NCI-H82 (cell line): ENCODE results near the gene CARS2.
"Not testable (repeated sequence)": the region's sequence is repeated elsewhere in the genome, so short reads cannot be mapped to it uniquely, and the experiment has no call there.

ENCODE experiments used
- DNase-seq: peaks from one replicate; lab custom pipeline; 2025; lab: John Stamatoyannopoulos, UW

Gene CARS2

GRCh38 chr13:110637275-110637674, 68.6 kb downstream of the CARS2 start:
- DNase-seq = no peak

GRCh38 chr13:110636701-110637201, 69.2 kb downstream of the CARS2 start:
- DNase-seq = no peak

GRCh38 chr13:110636053-110636475, 69.9 kb downstream of the CARS2 start:
- DNase-seq = no peak

GRCh38 chr13:110635405-110636002, 70.4 kb downstream of the CARS2 start:
- DNase-seq = no peak

- no peak for DNase-seq
These were observed 71.4 kb downstream of the CARS2 start for GRCh38 chr13:110634558-110634957.

GRCh38 chr13:110633776-110634175, 72.1 kb downstream of the CARS2 start:
- DNase-seq = no peak

DNA sequence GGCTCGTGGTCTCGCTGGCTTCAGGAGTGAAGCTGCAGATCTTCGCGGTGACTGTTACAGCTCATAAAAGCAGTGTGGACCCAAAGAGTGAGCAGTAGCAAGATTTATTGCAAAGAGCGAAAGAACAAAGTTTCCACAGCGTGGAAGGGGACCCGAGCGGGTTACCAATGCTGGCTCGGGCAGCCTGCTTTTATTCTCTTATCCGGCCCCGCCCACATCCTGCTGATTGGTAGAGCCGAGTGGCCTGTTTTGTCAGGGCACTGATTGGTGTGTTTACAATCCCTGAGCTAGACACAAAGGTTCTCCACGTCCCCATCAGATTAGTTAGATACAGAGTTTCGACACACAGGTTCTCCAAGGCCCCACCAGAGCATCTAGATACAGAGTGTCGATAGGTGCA, 73.7 kb downstream of the CARS2 start:
- not testable (repeated sequence) for DNase-seq

GRCh38 chr13:110630566-110631119, 75.3 kb downstream of the CARS2 start:
- no peak for DNase-seq

DNA sequence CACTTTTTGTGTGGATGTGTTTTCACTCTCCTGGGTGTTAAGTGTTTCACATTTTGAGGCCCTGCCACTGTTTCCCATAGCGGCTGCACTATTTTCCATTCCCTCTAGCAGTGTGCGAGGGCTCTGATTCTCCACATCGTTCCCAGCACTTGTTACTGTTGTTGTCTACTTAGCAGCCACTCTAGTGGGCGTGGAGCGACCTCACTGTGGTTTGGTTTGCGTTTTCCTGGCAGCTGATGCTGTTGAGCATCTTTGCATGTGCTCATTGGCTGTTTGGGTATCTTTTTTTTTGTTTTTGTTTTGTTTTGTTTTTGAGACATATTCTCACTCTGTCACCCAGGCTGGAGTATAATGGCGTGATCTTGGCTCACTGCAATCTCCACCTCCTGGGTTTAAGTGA, 76.2 kb downstream of the CARS2 start:
- no peak for DNase-seq

GRCh38 chr13:110628952-110629701, 76.8 kb downstream of the CARS2 start:
- no peak for DNase-seq

- no peak for DNase-seq
These were observed 77.5 kb downstream of the CARS2 start for GRCh38 chr13:110628477-110628793.

GRCh38 chr13:110627761-110628476, 78.0 kb downstream of the CARS2 start:
- DNase-seq = no peak

DNA sequence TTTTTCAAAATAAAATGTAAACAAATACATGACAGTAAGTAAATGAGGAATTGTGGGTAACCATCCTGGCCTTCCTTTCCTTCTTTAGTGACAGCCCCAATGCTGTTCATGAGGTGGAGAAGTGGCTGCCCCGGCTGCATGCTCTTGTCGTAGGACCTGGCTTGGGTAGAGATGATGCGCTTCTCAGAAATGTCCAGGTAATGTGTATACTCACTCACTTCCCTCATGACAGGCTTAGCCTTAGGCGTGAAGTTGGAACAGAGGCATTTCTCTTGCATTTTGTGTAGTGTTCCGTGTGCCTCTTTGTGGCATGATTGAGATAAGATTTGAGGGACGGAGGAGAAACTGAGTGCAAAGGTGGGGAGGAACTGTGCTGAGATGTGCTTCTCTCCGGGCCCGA, 78.6 kb downstream of the CARS2 start:
- no peak for DNase-seq

- DNase-seq = no peak
These were observed 79.4 kb downstream of the CARS2 start for GRCh38 chr13:110626521-110626920.

DNA sequence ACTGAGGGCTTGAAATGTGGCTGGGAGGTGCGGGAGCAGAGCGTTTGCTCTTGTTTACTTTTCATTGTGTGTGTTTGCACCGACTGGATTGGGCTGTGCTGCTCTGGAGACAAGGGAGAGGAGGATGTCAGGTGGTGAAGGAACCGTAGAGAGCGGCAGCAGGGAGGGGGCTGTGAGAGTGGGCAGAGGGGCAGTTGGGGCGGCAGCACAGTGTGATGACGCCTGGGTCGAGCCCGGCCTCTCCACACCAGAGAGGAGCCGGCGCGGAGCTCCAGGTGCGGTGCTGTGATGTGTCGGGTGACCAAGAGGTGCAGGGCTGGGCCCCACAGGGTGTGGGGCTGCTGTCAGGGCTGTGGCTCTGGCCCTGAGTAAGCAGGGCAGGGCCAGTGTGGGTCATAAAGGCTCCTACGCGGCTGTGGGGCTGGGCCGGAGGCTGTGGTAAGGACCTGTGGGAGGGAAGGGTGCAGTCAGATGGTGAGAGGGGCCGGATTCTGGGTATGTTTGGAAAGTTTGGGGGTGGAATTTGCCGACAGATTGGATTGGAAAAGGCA, 80.1 kb downstream of the CARS2 start:
- DNase-seq = no peak

DNA sequence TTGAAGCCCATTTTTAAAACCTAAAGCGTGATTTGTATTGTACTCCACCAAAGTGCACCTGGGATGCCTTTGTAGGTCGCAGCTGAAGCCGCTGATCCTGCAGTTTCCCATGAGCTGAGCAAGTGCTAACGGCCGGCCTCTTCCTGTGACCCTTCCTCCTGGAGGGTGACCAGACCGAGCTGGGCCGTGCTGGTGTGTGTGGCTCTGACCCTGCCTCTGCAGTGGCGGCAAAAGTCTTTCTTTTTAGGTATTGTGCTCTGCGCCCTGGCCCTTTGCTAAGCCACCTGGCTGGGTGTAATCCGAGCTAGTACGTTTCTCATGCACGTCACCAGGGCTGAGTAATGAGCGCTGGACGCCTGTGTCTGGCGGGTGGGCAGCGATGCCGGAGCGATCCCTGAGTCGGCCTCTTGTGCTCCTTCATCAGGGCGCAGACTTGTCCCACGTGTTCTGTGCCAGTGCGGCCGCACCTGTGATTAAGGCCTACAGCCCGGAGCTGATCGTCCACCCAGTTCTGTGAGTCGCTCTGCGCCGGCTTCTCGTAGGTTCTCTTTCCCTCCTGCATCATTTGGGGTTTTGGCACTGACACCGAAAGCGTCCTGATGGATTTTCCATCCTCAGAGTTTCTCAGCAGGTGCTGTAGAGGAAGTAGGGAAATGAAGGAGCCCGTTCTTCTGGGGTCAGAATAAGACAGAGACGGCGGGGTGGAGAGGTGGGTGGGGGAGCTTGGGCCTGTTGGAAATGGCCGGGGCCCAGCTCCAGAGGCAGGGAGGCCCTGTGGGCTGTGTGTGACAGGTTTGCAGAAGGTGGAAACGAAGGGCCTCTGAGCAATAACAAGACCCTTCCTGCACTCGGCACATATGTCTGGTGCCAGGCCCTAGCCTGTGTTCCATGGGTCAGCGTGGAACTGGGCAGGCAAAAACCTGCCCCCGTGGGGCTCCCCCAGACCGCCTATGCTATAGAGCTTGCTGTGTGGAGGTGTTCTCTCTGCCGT, 80.9 kb downstream of the CARS2 start:
- DNase-seq = no peak

DNA sequence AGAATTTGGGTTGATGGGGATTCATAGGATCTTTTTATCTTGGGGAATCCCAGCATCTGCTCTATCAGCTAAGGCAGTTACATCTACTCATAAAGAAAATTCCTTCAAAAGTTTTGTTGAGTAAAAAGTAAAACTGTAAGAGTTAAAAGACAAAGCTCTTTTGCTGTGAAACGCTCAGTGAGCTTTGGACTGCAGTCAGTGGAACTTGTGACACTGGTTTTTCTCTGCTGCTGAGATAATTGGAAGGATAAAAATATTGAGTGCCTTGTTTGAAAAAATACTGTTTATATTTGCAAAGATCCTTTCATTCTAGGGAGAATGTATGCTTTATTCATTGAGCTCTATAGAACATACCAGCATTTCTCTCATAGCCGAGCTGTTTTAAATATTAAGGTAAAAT, 85.3 kb downstream of the CARS2 start:
- DNase-seq = no peak

DNA sequence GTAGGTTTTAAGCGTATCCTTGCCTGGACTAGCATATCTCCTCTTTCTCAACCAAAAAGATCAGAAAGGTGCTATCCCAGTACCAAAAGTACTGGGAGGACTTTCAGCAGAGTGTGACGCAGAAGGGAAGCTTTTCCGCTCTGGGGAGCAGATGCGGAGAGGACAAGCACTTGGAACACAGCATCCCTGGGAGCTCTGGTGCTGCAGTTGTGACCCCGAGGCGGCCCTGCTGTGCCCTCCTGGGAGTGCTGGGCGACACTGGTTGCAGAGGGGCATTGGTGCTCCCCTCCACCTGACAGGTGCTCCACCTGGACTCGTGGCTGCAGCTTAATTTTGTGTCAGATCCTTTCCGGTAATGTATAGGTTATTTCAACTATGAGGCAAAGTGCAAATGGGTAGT, 87.1 kb downstream of the CARS2 start:
- no peak for DNase-seq

- no peak for DNase-seq
These were observed 87.7 kb downstream of the CARS2 start for GRCh38 chr13:110618167-110618566.

DNA sequence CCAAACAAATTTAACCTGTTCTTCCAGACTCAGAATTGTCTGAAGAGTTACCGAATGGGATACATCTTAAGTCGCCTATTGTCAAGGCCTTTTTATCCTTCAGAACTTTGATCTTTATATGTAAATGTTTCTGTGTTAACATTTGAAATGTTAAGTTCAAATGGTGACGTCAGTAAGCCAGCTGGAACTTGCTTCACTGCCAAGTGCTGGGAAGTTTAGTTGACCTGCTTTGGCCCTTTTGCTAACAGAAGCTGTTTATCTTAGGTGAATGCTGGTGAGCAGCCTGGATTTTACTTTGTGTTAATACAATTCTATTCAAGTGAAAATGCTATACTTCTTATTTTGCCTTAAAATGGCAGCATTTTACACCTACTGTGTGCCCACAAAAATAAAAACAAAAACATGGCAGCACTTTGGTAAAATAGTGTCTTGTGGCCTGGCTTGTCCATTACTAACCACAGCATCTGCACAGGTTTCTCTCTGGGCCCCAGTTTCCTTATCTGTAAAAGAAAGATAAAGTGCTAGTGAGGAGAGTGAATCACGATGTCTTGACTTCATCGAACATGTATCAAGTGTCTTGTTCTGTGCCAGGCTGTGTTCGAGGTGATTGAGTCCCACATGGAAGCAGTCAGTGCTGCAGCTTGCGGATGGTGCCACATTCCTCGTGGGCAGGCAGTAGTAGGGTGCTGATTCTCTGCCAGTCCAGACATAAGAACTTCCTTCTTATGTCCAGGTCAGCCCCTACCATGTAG, 88.4 kb downstream of the CARS2 start:
- DNase-seq = no peak
